Neural progenitor cell (in vitro differentiated cells): ENCODE results near the gene ABCC3.

ENCODE experiments used
- CTCF ChIP-seq: fragments of 200-600 bp; sonication (generic); IDR thresholded peaks from 2 replicates; pipeline ENCODE4 v1.5.1; 2017; ENCODE audit warnings: antibody characterized with exemption, mild to moderate bottlenecking
- EZH2 ChIP-seq: fragments of 200-600 bp; sonication (generic); IDR thresholded peaks from 2 replicates; pipeline ENCODE4 v1.6.1; 2017; ENCODE audit warnings: antibody characterized with exemption, mild to moderate bottlenecking, moderate library complexity
- EZH2phosphoT487 ChIP-seq: fragments of 200-600 bp; sonication (generic); IDR thresholded peaks from 2 replicates; pipeline ENCODE4 v1.6.1; 2017; ENCODE audit warnings: antibody characterized with exemption

DNA sequence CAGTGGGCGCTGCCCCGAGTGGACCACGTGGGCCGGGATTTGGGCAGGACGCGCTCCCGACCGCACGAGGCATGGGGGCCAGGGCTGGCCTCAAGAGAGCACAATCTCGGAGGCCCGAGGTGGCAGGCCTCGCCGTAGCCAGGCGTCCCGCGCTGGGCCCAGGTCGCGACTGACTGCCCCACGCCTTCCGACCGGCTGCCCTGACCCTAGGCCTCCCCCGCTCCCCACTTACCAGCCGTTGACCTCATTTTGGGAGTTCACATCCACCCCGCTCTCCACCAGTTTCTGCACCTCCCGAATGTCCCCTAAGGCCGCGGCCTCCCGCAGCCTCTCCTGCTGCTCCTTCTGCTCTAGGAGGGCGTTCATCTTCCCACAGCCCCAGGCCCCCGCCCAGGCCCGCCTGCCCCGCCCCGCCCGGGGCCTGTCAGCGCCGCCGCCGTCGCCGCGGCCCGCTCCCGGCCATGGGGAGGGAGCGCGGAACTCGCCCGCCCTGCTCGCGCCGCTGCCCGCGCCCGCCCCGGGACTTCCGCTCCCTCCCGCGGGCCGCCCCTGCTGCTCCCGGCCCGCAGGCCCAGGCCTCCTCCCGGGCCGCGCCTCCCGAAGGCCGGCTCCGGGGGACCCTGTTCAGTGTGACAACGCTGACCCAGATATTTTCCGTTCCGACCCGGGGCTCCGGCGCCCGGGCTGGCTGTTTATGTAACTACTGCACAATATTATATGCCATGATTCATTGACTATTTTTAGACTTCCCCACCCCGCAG, 72.8 kb downstream of the ABCC3 start, which contains the start of gene ANKRD40:
- TF ChIP-seq CTCF, result no peak
- TF ChIP-seq EZH2phosphoT487, result peak; percentile 28
- no peak for TF ChIP-seq EZH2
